Activated CD8-positive, alpha-beta memory T cell treated with anti-CD3 and anti-CD28 coated beads, Interleukin-2, amount 50 U/mL, for 24 hours (primary cell): ENCODE measurements around the gene RASGRF2.

ENCODE experiments used
- DNase-seq: peaks from one replicate; pipeline ENCODE4 v3.0.0-alpha.2; 2020; ENCODE audit errors: extremely low read depth

RASGRF2 gene

GRCh38 chr5:80959768-80960442 is at the start of gene RASGRF2:
RASGRF2 (plus strand) TSS chr5:80960363; CDS start chr5:80960739, 376 bp downstream.
- no peak for DNase-seq

- DNase-seq: no peak
These were observed 47.7 kb upstream of the RASGRF2 start for GRCh38 chr5:80912479-80912878.

GRCh38 chr5:80915716-80916115 is 44.4 kb upstream of the RASGRF2 start:
- DNase-seq: no peak

DNA sequence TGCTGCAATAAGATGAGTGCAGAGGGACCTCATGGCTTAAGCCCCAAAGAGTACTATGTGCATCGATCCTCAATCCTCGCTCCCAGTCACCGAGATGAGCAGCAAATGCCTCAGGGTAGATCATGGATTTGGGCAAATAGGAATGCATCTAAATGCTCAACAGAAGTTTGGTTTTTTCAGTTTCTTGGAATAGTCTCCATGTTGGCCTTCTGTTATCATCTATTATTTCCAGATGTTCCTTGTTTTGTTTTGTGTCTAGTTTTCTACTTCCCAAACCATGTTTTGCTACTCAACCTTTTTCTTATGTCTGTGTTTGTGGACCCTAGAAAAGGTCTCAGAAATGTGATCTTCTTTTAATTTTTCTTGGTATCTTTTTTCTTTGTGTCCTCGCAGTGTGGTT is 43.5 kb upstream of the RASGRF2 start:
- no peak for DNase-seq

DNA sequence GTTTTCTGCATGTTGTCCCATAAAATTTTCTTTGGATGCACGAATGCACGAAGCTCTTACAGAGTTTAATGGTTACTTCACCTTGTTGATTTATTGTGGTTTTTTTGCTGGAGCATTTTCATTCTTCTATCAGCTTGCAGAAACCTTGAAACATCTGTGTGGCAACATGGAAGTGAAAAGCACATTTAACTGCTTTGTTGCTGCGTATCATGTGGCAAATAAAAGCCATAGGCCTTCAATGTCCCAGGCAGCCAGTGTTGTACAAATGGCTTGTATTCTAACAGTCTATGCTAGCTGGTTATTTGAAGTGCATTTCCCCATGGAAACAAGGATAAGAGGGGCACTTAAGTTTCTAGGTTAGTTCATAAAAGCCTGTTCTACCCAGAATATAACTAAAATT is 42.5 kb upstream of the RASGRF2 start:
- no peak for DNase-seq

GRCh38 chr5:80919678-80920196 is 40.4 kb upstream of the RASGRF2 start:
- no peak for DNase-seq

DNA sequence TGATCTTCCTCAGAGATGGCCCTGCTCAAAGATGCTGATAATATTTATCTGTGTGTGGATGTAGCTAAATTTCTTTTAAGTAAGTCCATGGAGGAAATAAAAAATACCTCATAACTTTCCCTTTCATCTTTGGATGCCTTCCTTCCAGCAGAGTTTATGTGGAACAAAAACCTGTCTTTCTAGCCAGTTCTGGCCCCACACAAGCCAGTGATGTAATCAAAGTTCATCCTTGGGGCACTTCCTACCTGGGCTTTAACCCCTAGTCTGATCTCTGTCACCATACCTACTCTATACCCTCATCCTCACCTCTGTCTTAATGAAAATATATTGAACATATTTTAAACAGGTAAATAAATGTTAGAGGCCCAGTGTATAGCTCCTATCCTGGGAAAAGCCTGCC is 39.8 kb upstream of the RASGRF2 start:
- DNase-seq: no peak

DNA sequence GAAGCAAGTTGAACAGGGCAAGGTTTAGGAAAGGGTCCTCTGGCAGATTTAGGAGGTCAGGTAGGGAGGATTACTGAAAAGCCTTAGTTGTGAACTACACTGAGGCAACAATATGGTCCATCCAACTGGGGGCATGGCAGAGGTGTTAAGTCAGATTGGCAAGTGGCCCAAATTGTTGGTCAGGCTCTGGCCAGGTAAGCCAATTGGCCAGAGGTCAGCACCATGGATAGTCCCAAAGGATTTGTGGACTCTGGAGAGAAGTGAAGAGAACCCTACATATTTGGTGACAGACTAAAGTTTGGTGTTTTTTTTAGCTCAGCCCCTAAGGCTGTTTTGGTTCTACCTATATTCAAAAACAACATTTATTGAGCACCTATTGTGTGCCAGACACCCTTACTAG is 39.1 kb upstream of the RASGRF2 start:
- no peak for DNase-seq

- no peak for DNase-seq
These were observed 34.2 kb upstream of the RASGRF2 start for GRCh38 chr5:80925931-80926330.

- no peak for DNase-seq
These were observed 33.6 kb upstream of the RASGRF2 start for GRCh38 chr5:80926536-80926935.

DNA sequence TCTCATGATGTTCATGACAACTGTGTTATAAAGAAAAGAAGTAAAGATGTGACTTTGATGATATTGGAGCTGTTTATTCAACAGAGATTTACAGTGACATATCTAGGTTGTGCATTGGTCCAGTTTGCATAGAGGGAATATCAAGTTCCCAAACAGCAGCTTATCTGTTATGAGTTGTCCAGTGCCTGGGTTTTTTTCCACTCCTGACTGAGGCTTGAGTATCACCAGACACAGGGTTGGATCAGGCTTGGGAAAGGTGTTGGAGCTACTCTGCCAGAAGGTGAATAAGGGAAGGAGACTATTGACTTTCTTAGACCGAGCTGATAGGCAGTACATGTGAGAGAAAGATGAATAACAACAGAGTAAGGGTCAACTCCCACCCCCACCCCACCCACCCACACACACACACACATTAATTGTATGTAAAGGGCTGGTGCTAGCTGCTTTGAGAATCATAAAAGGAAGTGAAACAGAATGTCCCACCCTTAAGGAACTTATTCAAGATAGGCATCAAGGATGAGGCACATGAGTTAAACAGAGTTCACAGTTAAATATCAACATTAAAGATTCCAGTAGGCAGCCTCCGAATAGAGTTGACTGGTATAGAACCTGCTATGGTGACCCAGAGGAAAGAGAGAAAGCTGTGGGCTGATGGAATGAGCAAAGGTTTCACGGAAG is 33.0 kb upstream of the RASGRF2 start:
- DNase-seq: no peak

GRCh38 chr5:80928073-80928472 is 32.1 kb upstream of the RASGRF2 start:
- DNase-seq: no peak

- DNase-seq: no peak
These were observed 29.2 kb upstream of the RASGRF2 start for GRCh38 chr5:80930940-80931339.

DNA sequence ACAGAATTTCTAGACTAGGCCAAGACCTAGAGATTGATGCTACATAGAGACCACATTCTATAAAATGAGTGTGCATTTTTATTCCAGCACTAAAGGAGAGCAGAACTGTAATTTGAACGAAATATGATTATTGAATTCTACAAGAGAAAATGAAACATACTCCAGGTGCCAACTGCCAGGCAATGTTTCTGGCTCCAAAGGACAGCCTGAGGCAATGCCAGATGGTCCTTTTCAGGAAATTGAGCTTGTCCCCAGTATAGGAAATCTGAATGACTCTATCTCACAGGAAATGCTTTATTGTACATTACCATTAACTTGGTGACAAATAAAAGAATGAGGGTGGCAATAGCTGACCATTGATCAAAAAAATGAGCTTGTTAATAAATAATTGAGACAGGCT is 28.8 kb upstream of the RASGRF2 start:
- no peak for DNase-seq

DNA sequence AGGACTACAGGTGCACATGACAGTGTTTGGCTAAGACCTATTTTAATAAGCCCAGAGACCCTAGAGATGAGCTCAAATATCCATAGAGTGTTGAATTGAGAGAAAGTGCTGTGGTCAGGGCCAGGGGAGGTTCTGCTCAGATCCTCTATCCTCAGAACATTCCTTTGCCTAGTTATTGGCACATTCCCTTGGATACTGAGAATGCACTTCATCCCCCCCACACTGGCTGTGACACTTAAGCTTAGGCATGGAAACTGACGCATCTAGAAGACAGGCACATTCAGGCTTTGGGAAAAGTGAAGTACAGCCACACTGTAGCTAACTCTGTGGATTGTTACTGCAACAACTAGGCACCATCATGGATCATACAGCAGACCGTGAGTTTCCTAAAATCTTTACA is 27.1 kb upstream of the RASGRF2 start:
- DNase-seq: no peak

DNA sequence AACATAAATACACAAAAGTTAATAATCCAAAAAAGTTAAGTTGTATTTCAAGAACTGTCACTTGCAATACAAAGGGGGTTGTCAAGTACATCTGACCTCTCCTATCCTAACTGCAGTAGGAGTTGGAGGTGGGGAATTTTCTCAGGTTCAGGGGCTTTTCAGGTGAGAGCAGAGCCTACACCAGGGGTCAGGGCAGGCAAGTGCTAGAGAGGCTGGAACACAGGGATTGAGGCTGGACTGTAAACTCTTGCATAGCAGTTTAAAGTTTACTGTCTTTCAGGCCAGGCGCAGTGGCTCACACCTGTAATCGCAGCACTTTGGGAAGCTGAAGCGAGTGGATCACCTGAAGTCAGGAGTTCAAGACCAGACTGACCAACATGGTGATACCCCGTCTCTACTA is 25.4 kb upstream of the RASGRF2 start:
- DNase-seq: no peak

DNA sequence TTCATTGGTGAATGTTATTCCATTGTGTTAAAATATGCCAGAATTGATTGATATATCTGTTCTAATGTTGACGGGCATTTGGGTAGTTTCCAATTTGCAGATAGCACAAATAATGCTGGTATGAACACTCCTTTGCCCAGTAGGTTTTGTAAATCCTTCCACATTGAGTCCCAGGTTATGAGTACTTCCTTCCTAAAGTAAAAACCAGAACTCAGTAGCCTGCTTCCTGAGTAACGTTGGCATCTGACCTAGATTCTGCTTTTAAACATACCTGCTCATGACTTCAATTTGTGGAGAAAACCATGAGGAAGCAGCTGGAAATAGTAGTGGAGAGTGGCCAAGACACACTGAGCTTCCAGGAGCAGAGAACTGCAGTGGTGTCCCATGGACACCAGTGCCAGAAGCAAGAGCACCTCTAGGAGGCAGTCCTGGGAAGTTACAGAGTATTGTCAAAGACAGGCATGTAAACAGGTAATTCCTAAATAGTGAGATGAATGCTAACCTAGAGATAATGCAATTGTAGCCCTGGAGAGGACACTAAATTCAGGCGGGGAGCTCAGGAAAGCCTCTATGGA is 24.3 kb upstream of the RASGRF2 start:
- no peak for DNase-seq

GRCh38 chr5:80936881-80937280 is 23.3 kb upstream of the RASGRF2 start:
- DNase-seq: no peak

DNA sequence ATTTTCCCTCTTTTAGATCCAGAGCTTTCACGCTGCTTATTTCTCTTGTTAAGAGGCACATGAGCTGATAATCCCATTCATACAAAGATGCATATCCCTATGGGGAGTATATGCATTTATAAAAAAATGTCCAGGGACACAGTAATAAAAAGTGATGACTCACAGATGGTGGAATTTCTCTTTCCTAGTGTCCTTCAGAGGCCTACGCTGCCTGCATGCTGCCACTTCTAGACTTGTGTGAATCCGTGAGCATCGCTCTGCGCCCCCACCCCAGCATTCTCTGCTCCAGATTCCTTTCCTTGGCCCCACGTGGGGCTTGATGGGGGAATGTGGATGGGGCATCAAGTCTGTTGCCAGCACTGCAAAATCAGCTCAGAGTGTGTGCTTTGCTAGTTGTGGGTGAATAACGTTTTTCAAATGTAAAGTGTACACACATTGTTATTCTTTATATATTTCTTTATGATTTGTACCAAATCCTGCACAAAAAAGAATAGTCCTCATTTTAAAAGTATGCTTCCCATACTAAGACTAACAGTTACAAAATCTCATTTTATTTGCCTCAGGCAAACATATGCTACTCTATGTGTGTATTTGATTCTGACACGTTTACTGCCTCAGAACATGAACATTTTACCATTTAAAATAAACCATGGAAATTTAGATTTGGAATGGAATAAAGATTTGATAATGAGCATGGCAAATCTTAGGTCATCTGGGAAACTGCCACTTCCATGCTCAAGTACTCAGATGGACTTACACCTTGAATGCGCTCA is 22.4 kb upstream of the RASGRF2 start:
- DNase-seq: no peak

DNA sequence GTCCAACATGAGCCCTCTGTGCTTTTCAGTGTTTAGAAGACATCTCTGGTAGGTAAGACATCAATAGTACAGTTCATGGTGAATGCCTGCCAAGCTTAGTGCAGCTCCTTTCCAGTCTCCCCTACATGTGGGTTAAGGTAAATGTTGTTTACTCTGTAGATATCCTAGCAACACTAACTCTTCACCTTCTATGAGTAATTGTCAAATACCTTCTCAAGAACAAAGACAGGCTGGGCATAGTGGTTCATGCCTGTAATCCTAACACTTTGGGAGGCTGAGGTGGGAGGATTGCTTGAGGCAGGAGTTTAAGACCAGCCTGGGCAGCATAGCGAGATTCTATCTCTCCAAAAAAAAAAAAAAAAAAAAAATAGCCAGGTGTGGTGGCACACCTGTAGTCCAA is 18.7 kb upstream of the RASGRF2 start:
- DNase-seq: no peak

GRCh38 chr5:80951366-80951765 is 8.8 kb upstream of the RASGRF2 start:
- DNase-seq: no peak

GRCh38 chr5:80953587-80953986 is 6.6 kb upstream of the RASGRF2 start:
- DNase-seq: no peak
